T-helper 1 cell treated with Interleukin-12 subunit alpha and Interleukin-12 subunit beta and Interleukin-4 antibody, amounts not matched to agents 30 ng/mL and 1 ng/mL, for 36 hours (primary cell): ENCODE measurements around the gene ICE2. TPM values are rescaled to one million over a fixed set of nuclear protein-coding genes. Genes with fewer than 3 reads are reported as not detected.

Source experiments
- intact Hi-C: fragments of 100-400 bp; cut with micrococcal nuclease; formaldehyde crosslinking; loops from one replicate; pipeline ENCODE4 v1.15.1; 2024
- total RNA-seq: library from RNA; stranded (reverse); gene quantifications from 2 replicates; pipeline ENCODE4 v1.2.3, GENCODE V29; 2022

ICE2 gene
- total RNA-seq, 1 donor from 2014 or later, result 70.7 TPM

GRCh38 chr15:60392601-60392985 is 86.3 kb downstream of the ICE2 start:
- intact Hi-C loops, result loop anchor here (10.0 kb wide), 1 partner anchor 598 kb away; no protein-coding TSS in a partner anchor

- intact Hi-C loops, result loop anchor here (10.0 kb wide), 1 partner anchor 597 kb away; no protein-coding TSS in a partner anchor
Measured at GRCh38 chr15:60391722-60392315, 87.1 kb downstream of the ICE2 start.

GRCh38 chr15:60390871-60391501 is 88.0 kb downstream of the ICE2 start:
- intact Hi-C loops, result loop anchor here (10.0 kb wide), 1 partner anchor 596 kb away; no protein-coding TSS in a partner anchor

GRCh38 chr15:60390231-60390630 is 88.7 kb downstream of the ICE2 start:
- intact Hi-C loops, result loop anchor here (10.0 kb wide), 1 partner anchor 595 kb away; no protein-coding TSS in a partner anchor

- intact Hi-C loops, result loop anchor here (1.0 to 10.0 kb wide), 10 partner anchors 9 to 700 kb away; partner anchors contain the start of genes BNIP2 and ICE2
Measured at GRCh38 chr15:60389261-60390077, 89.5 kb downstream of the ICE2 start.

GRCh38 chr15:60387321-60387720 is 91.6 kb downstream of the ICE2 start:
- intact Hi-C loops, result no loop called here

GRCh38 chr15:60386615-60387014 is 92.3 kb downstream of the ICE2 start:
- intact Hi-C loops, result no loop called here

- intact Hi-C loops, result no loop called here
Measured at GRCh38 chr15:60385620-60386552, 93.1 kb downstream of the ICE2 start.

- intact Hi-C loops, result no loop called here
Measured at GRCh38 chr15:60384526-60385126, 94.3 kb downstream of the ICE2 start.

- intact Hi-C loops, result no loop called here
Measured at GRCh38 chr15:60384053-60384452, 94.9 kb downstream of the ICE2 start.

- intact Hi-C loops, result no loop called here
Measured at GRCh38 chr15:60382773-60383674, 95.9 kb downstream of the ICE2 start.

- intact Hi-C loops, result no loop called here
Measured at GRCh38 chr15:60381148-60381788, 97.7 kb downstream of the ICE2 start.

- intact Hi-C loops, result no loop called here
Measured at GRCh38 chr15:60379525-60380274, 99.2 kb downstream of the ICE2 start.

- intact Hi-C loops, result no loop called here
Measured at GRCh38 chr15:60379185-60379524, 99.8 kb downstream of the ICE2 start.

- intact Hi-C loops, result no loop called here
Measured at GRCh38 chr15:60376677-60377095, 102.3 kb downstream of the ICE2 start.

- intact Hi-C loops, result no loop called here
Measured at GRCh38 chr15:60375306-60375705, 103.6 kb downstream of the ICE2 start.

- intact Hi-C loops, result no loop called here
Measured at GRCh38 chr15:60374628-60375081, 104.3 kb downstream of the ICE2 start.

- intact Hi-C loops, result no loop called here
Measured at GRCh38 chr15:60374209-60374608, 104.7 kb downstream of the ICE2 start.
